ENCODE results near the gene FGF2.

The FGF2 gene

GRCh38 chr4:122889726-122890125, 63.1 kb downstream of the FGF2 start:
- no peak for TF ChIP-seq POLR2AphosphoS5 (IDR thresholded peaks at IDR 0.05; ENCODE audit: low read depth, low read length)
- TF ChIP-seq FOXP2 (optimal IDR thresholded peaks at IDR 0.05; ENCODE audit: borderline replicate concordance, extremely low read depth, extremely low read length, insufficient read depth) = no peak
- no peak for TF ChIP-seq TAF1 (IDR thresholded peaks at IDR 0.05; ENCODE audit: borderline replicate concordance, insufficient read depth, low read length)
- TF ChIP-seq, protein P1, sequence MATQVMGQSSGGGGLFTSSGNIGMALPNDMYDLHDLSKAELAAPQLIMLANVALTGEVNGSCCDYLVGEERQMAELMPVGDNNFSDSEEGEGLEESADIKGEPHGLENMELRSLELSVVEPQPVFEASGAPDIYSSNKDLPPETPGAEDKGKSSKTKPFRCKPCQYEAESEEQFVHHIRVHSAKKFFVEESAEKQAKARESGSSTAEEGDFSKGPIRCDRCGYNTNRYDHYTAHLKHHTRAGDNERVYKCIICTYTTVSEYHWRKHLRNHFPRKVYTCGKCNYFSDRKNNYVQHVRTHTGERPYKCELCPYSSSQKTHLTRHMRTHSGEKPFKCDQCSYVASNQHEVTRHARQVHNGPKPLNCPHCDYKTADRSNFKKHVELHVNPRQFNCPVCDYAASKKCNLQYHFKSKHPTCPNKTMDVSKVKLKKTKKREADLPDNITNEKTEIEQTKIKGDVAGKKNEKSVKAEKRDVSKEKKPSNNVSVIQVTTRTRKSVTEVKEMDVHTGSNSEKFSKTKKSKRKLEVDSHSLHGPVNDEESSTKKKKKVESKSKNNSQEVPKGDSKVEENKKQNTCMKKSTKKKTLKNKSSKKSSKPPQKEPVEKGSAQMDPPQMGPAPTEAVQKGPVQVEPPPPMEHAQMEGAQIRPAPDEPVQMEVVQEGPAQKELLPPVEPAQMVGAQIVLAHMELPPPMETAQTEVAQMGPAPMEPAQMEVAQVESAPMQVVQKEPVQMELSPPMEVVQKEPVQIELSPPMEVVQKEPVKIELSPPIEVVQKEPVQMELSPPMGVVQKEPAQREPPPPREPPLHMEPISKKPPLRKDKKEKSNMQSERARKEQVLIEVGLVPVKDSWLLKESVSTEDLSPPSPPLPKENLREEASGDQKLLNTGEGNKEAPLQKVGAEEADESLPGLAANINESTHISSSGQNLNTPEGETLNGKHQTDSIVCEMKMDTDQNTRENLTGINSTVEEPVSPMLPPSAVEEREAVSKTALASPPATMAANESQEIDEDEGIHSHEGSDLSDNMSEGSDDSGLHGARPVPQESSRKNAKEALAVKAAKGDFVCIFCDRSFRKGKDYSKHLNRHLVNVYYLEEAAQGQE (IDR thresholded peaks at IDR 0.05; ENCODE audit: insufficient read depth in 1 of 2, low read depth in 2 of 2, low read length in 2 of 2) = no peak
- TF ChIP-seq SIN3A (IDR thresholded peaks at IDR 0.05; ENCODE audit: borderline replicate concordance, insufficient read depth, low read length) = no peak

- TF ChIP-seq TAF1 (IDR thresholded peaks at IDR 0.05; ENCODE audit: borderline replicate concordance, insufficient read depth, low read length) (no peak), SIN3A (IDR thresholded peaks at IDR 0.05; ENCODE audit: borderline replicate concordance, insufficient read depth, low read length) (no peak), POLR2AphosphoS5 (IDR thresholded peaks at IDR 0.05; ENCODE audit: low read depth, low read length) (no peak), FOXP2 (optimal IDR thresholded peaks at IDR 0.05; ENCODE audit: borderline replicate concordance, extremely low read depth, extremely low read length, insufficient read depth) (no peak)
- TF ChIP-seq, protein P1 (IDR thresholded peaks at IDR 0.05; ENCODE audit: insufficient read depth in 1 of 2, low read depth in 2 of 2, low read length in 2 of 2) = no peak
These were observed 63.6 kb downstream of the FGF2 start for GRCh38 chr4:122890147-122890795.

GRCh38 chr4:122894827-122895226, 68.2 kb downstream of the FGF2 start:
- TF ChIP-seq, protein P1 (IDR thresholded peaks at IDR 0.05; ENCODE audit: insufficient read depth in 1 of 2, low read depth in 2 of 2, low read length in 2 of 2) = no peak
- TF ChIP-seq TAF1 (IDR thresholded peaks at IDR 0.05; ENCODE audit: borderline replicate concordance, insufficient read depth, low read length) (no peak), SIN3A (IDR thresholded peaks at IDR 0.05; ENCODE audit: borderline replicate concordance, insufficient read depth, low read length) (no peak), POLR2AphosphoS5 (IDR thresholded peaks at IDR 0.05; ENCODE audit: low read depth, low read length) (no peak), FOXP2 (optimal IDR thresholded peaks at IDR 0.05; ENCODE audit: borderline replicate concordance, extremely low read depth, extremely low read length, insufficient read depth) (no peak)

DNA sequence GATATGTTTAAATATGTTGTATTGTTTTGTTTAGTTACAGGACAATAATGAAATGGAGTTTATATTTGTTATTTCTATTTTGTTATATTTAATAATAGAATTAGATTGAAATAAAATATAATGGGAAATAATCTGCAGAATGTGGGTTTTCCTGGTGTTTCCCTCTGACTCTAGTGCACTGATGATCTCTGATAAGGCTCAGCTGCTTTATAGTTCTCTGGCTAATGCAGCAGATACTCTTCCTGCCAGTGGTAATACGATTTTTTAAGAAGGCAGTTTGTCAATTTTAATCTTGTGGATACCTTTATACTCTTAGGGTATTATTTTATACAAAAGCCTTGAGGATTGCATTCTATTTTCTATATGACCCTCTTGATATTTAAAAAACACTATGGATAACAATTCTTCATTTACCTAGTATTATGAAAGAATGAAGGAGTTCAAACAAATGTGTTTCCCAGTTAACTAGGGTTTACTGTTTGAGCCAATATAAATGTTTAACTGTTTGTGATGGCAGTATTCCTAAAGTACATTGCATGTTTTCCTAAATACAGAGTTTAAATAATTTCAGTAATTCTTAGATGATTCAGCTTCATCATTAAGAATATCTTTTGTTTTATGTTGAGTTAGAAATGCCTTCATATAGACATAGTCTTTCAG, 68.8 kb downstream of the FGF2 start:
- TF ChIP-seq, protein P1 (IDR thresholded peaks at IDR 0.05; ENCODE audit: insufficient read depth in 1 of 2, low read depth in 2 of 2, low read length in 2 of 2) = no peak
- no peak for TF ChIP-seq POLR2AphosphoS5 (IDR thresholded peaks at IDR 0.05; ENCODE audit: low read depth, low read length)

Data from PFSK-1 (cell line).